T47D (cell line): ENCODE measurements around the gene CNOT4.
"Not testable (repeated sequence)": the region's sequence is repeated elsewhere in the genome, so short reads cannot be mapped to it uniquely, and the experiment has no call there.

Experiments
- DNase-seq, 2 experiments: peaks; one replicate each; pipeline versions ENCODE4 v3.0.0 to v3.0.0-alpha.2; 2011 to 2012; ENCODE audit warnings: low read depth in 1 of 2, low spot score in 1 of 2
- JUND ChIP-seq: IDR thresholded peaks from 2 replicates; pipeline ENCODE4 v1.6.1; 2012; ENCODE audit warnings: low read depth
- in situ Hi-C: cut with HindIII; loops from 2 replicates; pipeline ENCODE4 v1.10.0; 2016; ENCODE audit warnings: low sequenced_read_pairs, low pct_unique_long_range_greater_than_20kb

The CNOT4 gene

GRCh38 chr7:135508883-135509588, 866 bp downstream of the CNOT4 start:
- in situ Hi-C loops: no loop called here
- DNase-seq: peak in 1 of 2 experiments; percentile 4
- no peak for TF ChIP-seq JUND

GRCh38 chr7:135501402-135501801, 8.5 kb downstream of the CNOT4 start:
- TF ChIP-seq JUND: no peak
- in situ Hi-C loops: no loop called here
- DNase-seq: no peak

DNA sequence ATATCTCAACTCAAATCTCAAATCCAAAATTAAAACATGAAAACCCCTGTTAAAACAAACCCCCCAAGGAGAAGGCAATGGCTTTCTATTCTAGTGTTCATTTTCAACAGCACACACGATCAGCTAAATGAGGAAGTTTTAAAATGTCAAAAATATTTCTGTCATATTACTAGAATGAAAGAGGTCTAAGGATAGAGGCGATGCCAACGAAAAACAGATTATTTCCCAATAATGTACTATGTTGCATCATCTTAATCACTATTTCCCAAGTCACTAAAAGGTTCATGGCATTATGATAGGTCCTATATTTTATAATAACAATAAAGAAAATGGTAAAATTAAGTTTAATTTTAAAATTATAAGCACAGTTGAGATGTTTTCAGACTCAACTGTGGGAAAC, 10.1 kb downstream of the CNOT4 start:
- DNase-seq: no peak
- no peak for TF ChIP-seq JUND
- in situ Hi-C loops: no loop called here

- in situ Hi-C loops, DNase-seq: not testable (repeated sequence)
These were observed 12.7 kb downstream of the CNOT4 start for GRCh38 chr7:135497161-135497560.

- DNase-seq: no peak
- TF ChIP-seq JUND: no peak
- in situ Hi-C loops: no loop called here
These were observed 16.5 kb downstream of the CNOT4 start for GRCh38 chr7:135493362-135493761.

DNA sequence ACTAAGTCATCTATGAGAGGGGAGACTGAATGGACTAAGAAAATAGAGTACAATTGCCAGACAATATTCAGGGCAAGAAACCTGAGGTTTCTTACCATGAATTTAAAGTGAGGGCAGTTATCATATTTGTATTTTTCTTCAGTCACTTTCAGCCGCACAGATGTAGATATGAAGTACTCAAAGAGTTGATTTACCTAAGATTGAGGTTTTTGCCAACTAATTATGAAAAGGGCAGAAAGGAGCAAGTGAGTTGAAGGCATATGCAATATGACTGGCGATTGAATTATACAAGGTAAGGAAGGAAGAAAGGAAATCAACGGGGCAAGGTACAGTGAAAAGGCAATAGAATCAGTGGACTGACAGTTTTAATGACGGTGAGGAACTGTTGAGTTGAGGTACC, 17.8 kb downstream of the CNOT4 start:
- no peak for DNase-seq
- TF ChIP-seq JUND: no peak
- in situ Hi-C loops: no loop called here

GRCh38 chr7:135490783-135491182, 19.1 kb downstream of the CNOT4 start:
- DNase-seq: peak in 1 of 2 experiments; percentile 34
- in situ Hi-C loops: no loop called here

GRCh38 chr7:135489791-135490190, 20.1 kb downstream of the CNOT4 start:
- DNase-seq: no peak
- no peak for TF ChIP-seq JUND
- in situ Hi-C loops: no loop called here

More at GRCh38 chr7:135490783-135491182, 19.1 kb downstream of the CNOT4 start:
- no peak for TF ChIP-seq JUND

- in situ Hi-C loops: no loop called here
- DNase-seq: no peak
- TF ChIP-seq JUND: no peak
These were observed 23.5 kb downstream of the CNOT4 start for GRCh38 chr7:135486261-135486920.

DNA sequence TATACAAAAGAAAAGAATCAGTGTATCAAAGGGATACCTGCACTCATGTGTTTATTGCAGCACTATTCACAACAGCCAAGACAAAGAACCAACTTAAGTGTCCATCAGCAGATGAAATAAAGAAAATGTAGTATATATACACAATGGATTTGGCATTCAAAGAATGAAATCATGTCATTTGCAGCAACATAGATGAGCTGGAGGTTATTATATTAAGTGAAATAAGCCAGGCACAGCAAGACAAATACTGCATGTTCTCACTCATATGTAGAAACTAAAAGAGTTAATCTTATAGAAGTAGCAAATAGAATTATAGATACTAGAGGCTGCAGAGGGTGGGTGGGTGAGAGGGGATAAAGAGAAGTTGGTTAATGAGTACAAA, 28.3 kb downstream of the CNOT4 start:
- DNase-seq: no peak
- in situ Hi-C loops: no loop called here
- TF ChIP-seq JUND: no peak

DNA sequence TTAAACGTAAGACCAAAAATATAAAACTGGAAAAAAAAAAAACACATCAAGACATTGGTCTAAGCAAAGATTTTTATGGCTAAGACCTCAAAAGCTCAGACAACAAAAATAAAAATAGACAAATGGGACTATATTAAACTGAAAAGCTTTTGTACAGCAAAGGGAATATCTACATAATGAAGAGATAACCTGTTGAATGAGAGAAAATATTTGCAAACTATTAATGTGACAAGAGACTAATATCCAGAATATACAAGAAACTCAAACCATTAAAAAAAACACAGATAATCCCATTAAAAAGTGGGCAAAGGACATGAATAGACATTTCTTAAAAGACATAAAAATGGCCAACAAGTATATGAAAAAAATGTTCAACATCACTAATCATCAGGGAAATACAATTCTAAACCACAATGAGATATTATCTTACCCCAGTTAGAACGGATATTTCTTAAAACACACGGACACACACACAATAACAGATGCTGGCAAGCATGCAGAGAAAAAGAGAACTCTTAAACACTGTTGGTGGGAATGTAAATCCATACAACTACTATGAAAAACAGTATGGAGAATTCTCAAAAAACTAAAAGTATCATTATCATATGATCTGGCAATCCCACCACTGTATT, 28.8 kb downstream of the CNOT4 start:
- no peak for TF ChIP-seq JUND
- in situ Hi-C loops: no loop called here
- no peak for DNase-seq

DNA sequence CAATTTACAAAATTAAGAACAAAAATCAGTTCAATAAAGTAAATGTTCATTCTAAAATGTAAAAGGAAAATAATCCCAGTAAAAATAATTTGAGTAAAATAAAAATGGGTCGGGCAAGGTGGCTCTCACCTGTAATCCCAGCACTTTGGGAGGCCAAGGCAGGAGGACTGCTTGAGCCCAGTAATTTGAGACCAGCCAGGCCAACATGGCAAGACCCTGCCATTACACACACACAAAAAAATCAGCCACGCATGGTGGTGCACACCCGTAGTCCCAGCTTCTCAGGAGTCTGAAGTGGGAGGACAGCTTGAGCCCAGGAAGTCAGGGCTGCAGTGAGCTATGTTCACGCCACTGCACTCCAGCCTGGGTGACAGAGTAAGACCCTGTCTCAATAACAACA, 34.4 kb downstream of the CNOT4 start:
- TF ChIP-seq JUND: no peak
- in situ Hi-C loops: no loop called here

GRCh38 chr7:135469705-135470104, 40.2 kb downstream of the CNOT4 start:
- in situ Hi-C loops, DNase-seq: not testable (repeated sequence)

More for the DNA sequence above, 34.4 kb downstream of the CNOT4 start:
- DNase-seq: no peak

DNA sequence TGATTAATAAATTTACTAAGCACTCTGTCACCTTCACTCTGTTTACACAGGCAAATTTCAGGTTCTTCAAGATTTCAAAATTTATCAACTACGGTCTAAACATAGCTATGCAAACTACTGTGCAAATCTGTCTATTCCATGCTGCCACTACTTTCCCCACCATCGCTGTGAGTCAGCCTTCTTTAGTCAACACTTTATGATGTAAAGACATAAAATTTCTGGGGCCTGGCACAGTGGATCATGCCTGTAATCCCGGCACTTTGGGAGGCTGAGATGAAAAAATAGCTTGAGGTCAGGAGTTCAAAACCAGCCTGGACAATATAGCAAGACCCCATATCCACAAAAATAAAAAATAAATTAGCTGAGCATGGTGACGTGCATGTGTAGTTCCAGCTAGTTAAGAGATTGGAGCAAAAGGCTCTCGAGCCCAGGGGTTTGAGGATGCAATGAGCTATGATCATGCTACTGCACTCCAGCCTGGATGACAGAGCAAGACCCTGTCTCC, 42.6 kb downstream of the CNOT4 start:
- DNase-seq: no peak
- in situ Hi-C loops: no loop called here
- TF ChIP-seq JUND: no peak
